HCT116 (cell line): Measurements from ENCODE around the gene FERMT3. TPM values are rescaled to one million over a fixed set of nuclear protein-coding genes. Genes with fewer than 3 reads are reported as not detected.
A peak's percentile ranks its signal among the peaks of the same experiment; 100 is the strongest.

Source experiments
- ATAC-seq: fragments of 200-7000 bp; cut with Tn5 transposase; 2 replicates; pipeline ENCODE4 v1.9.1; 2020; ENCODE audit warnings: mild to moderate bottlenecking, moderate library complexity
- BruUV-seq: library from RNA; stranded (reverse); fragments of 400-500 nt; replicated peaks from 2 replicates; lab custom pipeline; 2021; lab: Mats Ljungman, UMichigan
- CTCF ChIA-PET: fragments of 300-600 bp; sonication (Branson Sonifier 250); formaldehyde crosslinking; loops from one replicate; lab custom pipeline; 2021; ENCODE audit warnings: antibody characterized with exemption; lab: Charles Lee
- POLR2A ChIA-PET: fragments of 300-600, 350-600 bp; sonication (Branson Sonifier 250); formaldehyde crosslinking; loops from one replicate; lab custom pipeline; 2021; ENCODE audit warnings: antibody characterized with exemption; lab: Charles Lee
- RAD21 ChIA-PET, 2 experiments: fragments of 300-600 bp; sonication (Branson Sonifier 250); formaldehyde crosslinking; loops; one replicate each; lab custom pipeline; 2023; ENCODE audit warnings: low total read pairs in 2 of 2; ENCODE audit not compliant: uncharacterized antibody in 2 of 2, unreplicated experiment in 2 of 2, low non-redundant PET in 1 of 2; lab: Charles Lee
- DNase-seq: peaks from one replicate; pipeline ENCODE4 v3.0.0-alpha.2; 2010; ENCODE audit warnings: low read depth, low spot score
- H2AFZ ChIP-seq: fragments of 200-600 bp; shearing (Covaris generic), sonication (generic); 2 replicates; pipeline ENCODE4 v1.6.1; 2017; ENCODE audit warnings: low read depth, mixed run types, mixed read lengths, antibody characterized with exemption, low read length; ENCODE audit not compliant: poor library complexity, severe bottlenecking
- H3K27ac ChIP-seq: 2 replicates; pipeline ENCODE4 v1.5.1; 2012; ENCODE audit warnings: low read depth, low read length
- H3K27me3 ChIP-seq: fragments of 200-600 bp; sonication (generic); 2 replicates; pipeline ENCODE4 v1.6.1; 2016; ENCODE audit warnings: mixed run types, low read length, mixed read lengths; ENCODE audit not compliant: insufficient read depth
- H3K36me3 ChIP-seq, 2 experiments: fragments of 200-500 bp in 1 of 2; fragments of 200-600 bp in 1 of 2; sonication (Bioruptor generic) in 1 of 2; sonication (generic) in 1 of 2; 2 replicates each; pipeline versions ENCODE4 v1.5.1 to v1.6.1; 2014 to 2016; ENCODE audit warnings: low read length in 2 of 2, inconsistent platforms in 1 of 2, mixed read lengths in 1 of 2, mixed run types in 1 of 2; ENCODE audit not compliant: insufficient read depth in 2 of 2, control insufficient read depth in 1 of 2
- H3K4me1 ChIP-seq, 2 experiments: fragments of 200-600 bp in 1 of 2; sonication (generic) in 1 of 2; 2 replicates each; pipeline versions ENCODE4 v1.5.1 to v1.6.1; 2012 to 2017; ENCODE audit warnings: low read length in 2 of 2, inconsistent platforms in 1 of 2, mild to moderate bottlenecking in 1 of 2, mixed read lengths in 1 of 2, mixed run types in 1 of 2, moderate library complexity in 1 of 2; ENCODE audit not compliant: insufficient read depth in 2 of 2, control insufficient read depth in 1 of 2
- H3K4me2 ChIP-seq: fragments of 200-600 bp; sonication (generic); 2 replicates; pipeline ENCODE4 v1.6.1; 2017; ENCODE audit warnings: mixed run types, low read length, mixed read lengths
- H3K4me3 ChIP-seq, 2 experiments: fragments of 200-600 bp in 1 of 2; sonication (generic) in 1 of 2; replicated peaks in 1 of 2; 2 replicates each; pipeline ENCODE4 v1.5.1; 2011 to 2016; ENCODE audit warnings: low read length in 2 of 2, control low read depth in 1 of 2, low read depth in 1 of 2, mild to moderate bottlenecking in 1 of 2, mixed read lengths in 1 of 2, mixed run types in 1 of 2
- H3K79me2 ChIP-seq: fragments of 200-600 bp; sonication (generic); 2 replicates; pipeline ENCODE4 v1.6.1; 2017; ENCODE audit warnings: mild to moderate bottlenecking, mixed run types, low read length, moderate library complexity, mixed read lengths; ENCODE audit not compliant: insufficient read depth
- H3K9ac ChIP-seq: fragments of 200-600 bp; sonication (generic); 2 replicates; pipeline ENCODE4 v1.6.1; 2016; ENCODE audit warnings: low read length, mixed read lengths
- H3K9me2 ChIP-seq: fragments of 200-600 bp; sonication (generic), shearing (Covaris generic); 2 replicates; pipeline ENCODE4 v1.6.1; 2017; ENCODE audit warnings: mixed run types, mild to moderate bottlenecking, moderate library complexity; ENCODE audit not compliant: insufficient read depth
- H3K9me3 ChIP-seq, 2 experiments: fragments of 200-500 bp in 1 of 2; fragments of 200-600 bp in 1 of 2; sonication (Bioruptor generic) in 1 of 2; sonication (generic) in 1 of 2; 2 replicates each; pipeline ENCODE4 v1.6.1; 2014 to 2017; ENCODE audit warnings: low read length in 2 of 2, mixed read lengths in 2 of 2, inconsistent platforms in 1 of 2, low read depth in 1 of 2, mild to moderate bottlenecking in 1 of 2, mixed run types in 1 of 2, moderate library complexity in 1 of 2; ENCODE audit not compliant: control insufficient read depth in 1 of 2, insufficient read depth in 1 of 2
- H4K20me1 ChIP-seq: fragments of 200-600 bp; sonication (generic), shearing (Covaris generic); 2 replicates; pipeline ENCODE4 v1.6.1; 2017; ENCODE audit warnings: mixed run types, mild to moderate bottlenecking, moderate library complexity; ENCODE audit not compliant: insufficient read depth
- CBX3 ChIP-seq: IDR thresholded peaks from 2 replicates; pipeline ENCODE4 v1.6.1; 2012; ENCODE audit warnings: low read depth
- CEBPB ChIP-seq: IDR thresholded peaks from 2 replicates; pipeline ENCODE4 v1.6.1; 2012; ENCODE audit warnings: low read depth
- POLR2A ChIP-seq: IDR thresholded peaks from 2 replicates; pipeline ENCODE4 v1.7.0; 2011; ENCODE audit warnings: borderline replicate concordance; ENCODE audit not compliant: insufficient read depth, insufficient read length; ENCODE audit errors: extremely low read depth
- POLR2AphosphoS5 ChIP-seq: IDR thresholded peaks from 2 replicates; pipeline ENCODE4 v1.6.1; 2011; ENCODE audit warnings: mild to moderate bottlenecking, low read depth, low read length, moderate library complexity
- RAD21 ChIP-seq: IDR thresholded peaks from 2 replicates; pipeline ENCODE4 v1.6.1; 2012; ENCODE audit warnings: low read depth, mild to moderate bottlenecking
- SIN3A ChIP-seq: IDR thresholded peaks from 2 replicates; pipeline ENCODE4 v1.6.1; 2012; ENCODE audit warnings: low read depth
- SRF ChIP-seq: IDR thresholded peaks from 2 replicates; pipeline ENCODE4 v1.6.1; 2012; ENCODE audit warnings: low read depth
- TCF7L2 ChIP-seq: IDR thresholded peaks from 2 replicates; pipeline ENCODE4 v1.7.0; 2011; ENCODE audit warnings: borderline replicate concordance, inconsistent platforms; ENCODE audit not compliant: insufficient read depth, insufficient read length; ENCODE audit errors: extremely low read depth
- YY1 ChIP-seq: IDR thresholded peaks from 2 replicates; pipeline ENCODE4 v1.6.1; 2011; ENCODE audit warnings: low read length, low read depth, moderate library complexity, mild to moderate bottlenecking; ENCODE audit not compliant: insufficient replicate concordance; ENCODE audit errors: extremely low read depth
- intact Hi-C: fragments of 100-400 bp; cut with micrococcal nuclease; formaldehyde crosslinking; loops from 2 replicates; pipeline ENCODE4 v1.10.0; 2022
- total RNA-seq: library from RNA; stranded (reverse); gene quantifications from one replicate; pipeline ENCODE4 v1.2.1, GENCODE V29; 2021; ENCODE audit not compliant: unreplicated experiment
- TF ChIP-seq, protein P1 (sequence below): IDR thresholded peaks from 2 replicates; pipeline ENCODE4 v1.6.1; 2011; ENCODE audit warnings: mild to moderate bottlenecking, low read length, moderate library complexity; ENCODE audit not compliant: insufficient replicate concordance; ENCODE audit errors: extremely low read depth
- TF ChIP-seq, protein P2 (sequence below): IDR thresholded peaks from 2 replicates; pipeline ENCODE4 v1.6.1; 2012
- TF ChIP-seq, protein P3 (sequence below), 3 experiments: fragments of 200-600 bp in 1 of 3; sonication (generic) in 1 of 3; IDR thresholded peaks in 2 of 3; conservative IDR thresholded peaks in 1 of 3; 2 replicates each; pipeline ENCODE4 v1.5.1; 2012 to 2017; ENCODE audit warnings: low read depth in 2 of 3, low read length in 2 of 3, antibody characterized with exemption in 1 of 3, borderline replicate concordance in 1 of 3, control low read depth in 1 of 3, mild to moderate bottlenecking in 1 of 3, mixed read lengths in 1 of 3, mixed run types in 1 of 3, moderate library complexity in 1 of 3; ENCODE audit not compliant: insufficient read depth in 1 of 3

Gene FERMT3
- total RNA-seq, 1 experiment from 2014 or later = 4.3 TPM

DNA sequence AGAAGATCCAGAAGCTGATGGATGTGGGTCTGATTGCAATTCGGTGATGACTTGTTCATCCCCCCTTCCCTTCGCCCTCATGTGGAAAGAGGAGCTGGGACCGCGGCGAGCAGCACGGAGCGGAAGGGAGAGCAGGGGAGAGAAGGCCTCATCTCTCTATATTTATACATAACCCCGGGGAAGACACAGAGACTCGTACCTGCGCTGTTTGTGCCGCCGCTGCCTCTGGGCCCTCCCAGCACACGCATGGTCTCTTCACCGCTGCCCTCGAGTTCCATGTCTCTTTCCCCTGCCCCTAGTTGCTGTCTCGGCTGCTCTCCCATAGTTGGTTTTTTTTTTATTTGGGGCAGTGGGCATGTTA is 2.5 kb upstream of the FERMT3 start:
- ChIA-PET RAD21 (interaction anchor here (0.7 to 1.6 kb wide), 9 partner anchors 18 to 151 kb away, joined by 3 to 7 read pairs (median 4); partner anchors contain the start of genes ESRRA (in 1 of the 2), PLCB3 (in 1 of the 2) and STIP1 (in 1 of the 2)), CTCF (interaction anchor here (0.6 to 4.6 kb wide), 17 partner anchors 11 to 485 kb away, joined by 3 to 80 read pairs (median 6); partner anchors contain the start of genes CATSPERZ, ESRRA, FKBP2 and NUDT22)
- Histone ChIP-seq H3K4me2 (no peak overlapping the region), H3K9ac (no peak overlapping the region), H3K36me3 (peaks cover 47 to 53% of the 10 kb centered on the region in 2 experiments), H3K9me2 (no peaks in the 10 kb centered on the region)
- no peak for DNase-seq
- intact Hi-C loops = loop anchor here (1.0 to 2.0 kb wide), 3 partner anchors 67 to 151 kb away; no protein-coding TSS in a partner anchor
- TF ChIP-seq SRF (0 out of 2 replicates have a peak, but pooled peaks have one; percentile 15), CEBPB (no peak), POLR2AphosphoS5 (no peak)
- TF ChIP-seq, all 23 proteins: peak for 1
- POLR2A ChIA-PET = interaction anchor here (0.7 to 2.2 kb wide), 8 partner anchors 18 to 151 kb away, joined by 3 to 10 read pairs (median 3); partner anchors contain the start of gene STIP1
- Histone ChIP-seq H3K4me3 (no peak overlapping the region), H3K27ac (no peak overlapping the region), H4K20me1 (no peaks in the 10 kb centered on the region), H2AFZ (no peak overlapping the region), H3K9me3 (no peaks in the 10 kb centered on the region), H3K4me1 (peaks cover 0 to 8% of the 10 kb centered on the region in 2 experiments; a peak in 1 of 4 replicates), H3K79me2 (peaks cover 34% of the 10 kb centered on the region; the same call in 1 of the 2 replicates), H3K27me3 (no peaks in the 10 kb centered on the region)
- TSS peak; percentile 61 for BruUV-seq
- ATAC-seq = no peak

DNA sequence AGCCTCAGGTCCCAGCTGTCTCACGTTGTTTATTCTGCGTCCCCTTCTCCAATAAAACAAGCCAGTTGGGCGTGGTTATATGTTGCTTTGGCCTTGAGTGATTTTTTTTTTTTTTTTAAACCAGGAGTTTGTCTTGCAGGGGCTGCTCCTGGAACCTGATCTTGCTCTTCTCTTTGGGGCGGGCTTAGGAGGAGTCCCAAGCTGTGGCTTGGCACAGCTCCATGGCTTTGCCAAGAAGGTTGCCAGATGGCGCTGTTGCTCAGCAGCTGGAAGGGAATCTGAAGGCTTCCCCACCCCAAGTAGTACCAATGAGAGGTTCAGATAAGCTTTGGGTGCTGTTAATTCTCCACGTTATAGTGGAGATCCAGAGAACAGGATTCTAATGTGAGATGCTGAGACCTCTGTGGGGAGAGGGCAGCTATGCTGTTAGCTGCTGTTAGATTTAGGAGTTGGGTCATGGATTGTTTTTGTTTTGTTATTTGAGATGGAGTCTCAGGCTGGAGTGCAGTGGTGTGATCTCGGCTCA is 2.0 kb upstream of the FERMT3 start:
- Histone ChIP-seq H3K4me1 (peaks cover 0 to 8% of the 10 kb centered on the region in 2 experiments; a peak in 1 of 4 replicates), H3K9me3 (no peaks in the 10 kb centered on the region), H2AFZ (no peak overlapping the region), H3K27me3 (no peaks in the 10 kb centered on the region), H3K4me2 (no peak overlapping the region), H3K27ac (no peak overlapping the region), H3K9ac (no peak overlapping the region), H3K9me2 (no peaks in the 10 kb centered on the region), H3K79me2 (peaks cover 34% of the 10 kb centered on the region; the same call in 1 of the 2 replicates), H3K36me3 (peaks cover 47 to 53% of the 10 kb centered on the region in 2 experiments), H4K20me1 (no peaks in the 10 kb centered on the region), H3K4me3 (no peak overlapping the region)
- DNase-seq (peak; percentile 88), ATAC-seq (peak; percentile 80)
- ChIA-PET RAD21 (interaction anchor here (0.7 to 1.6 kb wide), 10 partner anchors 19 to 151 kb away, joined by 3 to 7 read pairs (median 4); partner anchors contain the start of genes ESRRA (in 1 of the 2), PLCB3 (in 1 of the 2) and STIP1 (in 1 of the 2)), CTCF (interaction anchor here (0.6 to 4.6 kb wide), 18 partner anchors 10 to 484 kb away, joined by 3 to 80 read pairs (median 6); partner anchors contain the start of genes CATSPERZ, ESRRA, FKBP2 and NUDT22), POLR2A (interaction anchor here (0.7 to 2.2 kb wide), 8 partner anchors 19 to 150 kb away, joined by 3 to 10 read pairs (median 3); partner anchors contain the start of gene STIP1)
- BruUV-seq = no TSS peak
- TF ChIP-seq POLR2A (no peak), SIN3A (no peak), TCF7L2 (no peak), YY1 (no peak), CBX3 (no peak), SRF (0 out of 2 replicates have a peak, but pooled peaks have one; percentile 5), POLR2AphosphoS5 (peak; percentile 54), RAD21 (peak; percentile 94)
- TF ChIP-seq, protein P1, sequence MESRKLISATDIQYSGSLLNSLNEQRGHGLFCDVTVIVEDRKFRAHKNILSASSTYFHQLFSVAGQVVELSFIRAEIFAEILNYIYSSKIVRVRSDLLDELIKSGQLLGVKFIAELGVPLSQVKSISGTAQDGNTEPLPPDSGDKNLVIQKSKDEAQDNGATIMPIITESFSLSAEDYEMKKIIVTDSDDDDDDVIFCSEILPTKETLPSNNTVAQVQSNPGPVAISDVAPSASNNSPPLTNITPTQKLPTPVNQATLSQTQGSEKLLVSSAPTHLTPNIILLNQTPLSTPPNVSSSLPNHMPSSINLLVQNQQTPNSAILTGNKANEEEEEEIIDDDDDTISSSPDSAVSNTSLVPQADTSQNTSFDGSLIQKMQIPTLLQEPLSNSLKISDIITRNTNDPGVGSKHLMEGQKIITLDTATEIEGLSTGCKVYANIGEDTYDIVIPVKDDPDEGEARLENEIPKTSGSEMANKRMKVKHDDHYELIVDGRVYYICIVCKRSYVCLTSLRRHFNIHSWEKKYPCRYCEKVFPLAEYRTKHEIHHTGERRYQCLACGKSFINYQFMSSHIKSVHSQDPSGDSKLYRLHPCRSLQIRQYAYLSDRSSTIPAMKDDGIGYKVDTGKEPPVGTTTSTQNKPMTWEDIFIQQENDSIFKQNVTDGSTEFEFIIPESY = no peak
- TF ChIP-seq, protein P2, sequence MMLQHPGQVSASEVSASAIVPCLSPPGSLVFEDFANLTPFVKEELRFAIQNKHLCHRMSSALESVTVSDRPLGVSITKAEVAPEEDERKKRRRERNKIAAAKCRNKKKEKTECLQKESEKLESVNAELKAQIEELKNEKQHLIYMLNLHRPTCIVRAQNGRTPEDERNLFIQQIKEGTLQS = no peak
- TF ChIP-seq, protein P3, sequence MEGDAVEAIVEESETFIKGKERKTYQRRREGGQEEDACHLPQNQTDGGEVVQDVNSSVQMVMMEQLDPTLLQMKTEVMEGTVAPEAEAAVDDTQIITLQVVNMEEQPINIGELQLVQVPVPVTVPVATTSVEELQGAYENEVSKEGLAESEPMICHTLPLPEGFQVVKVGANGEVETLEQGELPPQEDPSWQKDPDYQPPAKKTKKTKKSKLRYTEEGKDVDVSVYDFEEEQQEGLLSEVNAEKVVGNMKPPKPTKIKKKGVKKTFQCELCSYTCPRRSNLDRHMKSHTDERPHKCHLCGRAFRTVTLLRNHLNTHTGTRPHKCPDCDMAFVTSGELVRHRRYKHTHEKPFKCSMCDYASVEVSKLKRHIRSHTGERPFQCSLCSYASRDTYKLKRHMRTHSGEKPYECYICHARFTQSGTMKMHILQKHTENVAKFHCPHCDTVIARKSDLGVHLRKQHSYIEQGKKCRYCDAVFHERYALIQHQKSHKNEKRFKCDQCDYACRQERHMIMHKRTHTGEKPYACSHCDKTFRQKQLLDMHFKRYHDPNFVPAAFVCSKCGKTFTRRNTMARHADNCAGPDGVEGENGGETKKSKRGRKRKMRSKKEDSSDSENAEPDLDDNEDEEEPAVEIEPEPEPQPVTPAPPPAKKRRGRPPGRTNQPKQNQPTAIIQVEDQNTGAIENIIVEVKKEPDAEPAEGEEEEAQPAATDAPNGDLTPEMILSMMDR (IDR thresholded peaks at IDR 0.05 in 2 of 3, conservative IDR thresholded peaks at IDR 0.05 in 1 of 3; ENCODE audit: borderline replicate concordance in 1 of 3, insufficient read depth in 1 of 3, low read depth in 2 of 3, low read length in 2 of 3) = peak; percentile 75 to 90 (median 87)
- intact Hi-C loops = loop anchor here (1.0 to 2.0 kb wide), 3 partner anchors 66 to 151 kb away; no protein-coding TSS in a partner anchor
